Osteocyte (in vitro differentiated cells): Measurements from ENCODE around the gene TREML4. TPM values are rescaled to one million over a fixed set of nuclear protein-coding genes. Genes with fewer than 3 reads are reported as not detected.

Source experiments
- DNase-seq: peaks from one replicate; pipeline ENCODE4 v3.0.0; 2021; ENCODE audit warnings: mixed read lengths; ENCODE audit not compliant: unreplicated experiment; ENCODE audit errors: extremely low spot score
- H3K27ac Mint-ChIP-seq: one replicate; pipeline ENCODE4 v1.8.0; 2021; ENCODE audit warnings: mild to moderate bottlenecking, mixed read lengths; ENCODE audit not compliant: unreplicated experiment
- H3K27me3 Mint-ChIP-seq: one replicate; pipeline ENCODE4 v1.8.0; 2021; ENCODE audit warnings: mixed read lengths; ENCODE audit not compliant: unreplicated experiment
- H3K36me3 Mint-ChIP-seq: one replicate; pipeline ENCODE4 v1.8.0; 2021; ENCODE audit warnings: mixed read lengths; ENCODE audit not compliant: unreplicated experiment
- H3K4me1 Mint-ChIP-seq: one replicate; pipeline ENCODE4 v1.8.0; 2021; ENCODE audit warnings: mixed read lengths; ENCODE audit not compliant: unreplicated experiment
- H3K4me3 Mint-ChIP-seq: one replicate; pipeline ENCODE4 v1.8.0; 2021; ENCODE audit warnings: mild to moderate bottlenecking, moderate library complexity, mixed read lengths; ENCODE audit not compliant: unreplicated experiment
- H3K9me3 Mint-ChIP-seq: one replicate; pipeline ENCODE4 v1.8.0; 2021; ENCODE audit warnings: mixed read lengths; ENCODE audit not compliant: unreplicated experiment
- CTCF ChIP-seq: fragments of 200-600 bp; sonication (generic); IDR thresholded peaks from 2 replicates; pipeline ENCODE4 v1.5.0; 2021; ENCODE audit warnings: antibody characterized with exemption, mild to moderate bottlenecking, moderate library complexity
- total RNA-seq: library from RNA; stranded (reverse); gene quantifications from 2 replicates; pipeline ENCODE4 v1.2.1, GENCODE V29; 2021

Gene TREML4
- total RNA-seq, 1 donor from 2014 or later = not detected

GRCh38 chr6:41228616-41229015 is 467 bp downstream of the TREML4 start:
- TF ChIP-seq CTCF = no peak
- Mint-ChIP-seq H3K36me3 (no peaks in the 10 kb centered on the region), H3K4me1 (no peaks in the 10 kb centered on the region), H3K27ac (no peak overlapping the region), H3K9me3 (no peaks in the 10 kb centered on the region), H3K27me3 (peaks cover 52% of the 10 kb centered on the region), H3K4me3 (no peak overlapping the region)
- DNase-seq = peak; percentile 65

- Mint-ChIP-seq H3K27ac (no peak overlapping the region), H3K9me3 (no peaks in the 10 kb centered on the region), H3K4me3 (no peak overlapping the region), H3K4me1 (no peaks in the 10 kb centered on the region), H3K27me3 (peaks cover 49% of the 10 kb centered on the region), H3K36me3 (no peaks in the 10 kb centered on the region)
- TF ChIP-seq CTCF = no peak
- DNase-seq = peak; percentile 63
Measured at GRCh38 chr6:41229721-41230120, 1.6 kb downstream of the TREML4 start.

GRCh38 chr6:41231246-41231645 is 3.1 kb downstream of the TREML4 start:
- Mint-ChIP-seq H3K27me3 (peaks cover 53% of the 10 kb centered on the region), H3K4me1 (no peaks in the 10 kb centered on the region), H3K4me3 (no peak overlapping the region), H3K36me3 (no peaks in the 10 kb centered on the region), H3K9me3 (no peaks in the 10 kb centered on the region), H3K27ac (no peak overlapping the region)
- no peak for DNase-seq
- TF ChIP-seq CTCF = no peak

- Mint-ChIP-seq H3K9me3 (no peaks in the 10 kb centered on the region), H3K27me3 (peaks cover 51% of the 10 kb centered on the region), H3K27ac (no peak overlapping the region), H3K4me3 (no peak overlapping the region), H3K4me1 (no peaks in the 10 kb centered on the region), H3K36me3 (no peaks in the 10 kb centered on the region)
- TF ChIP-seq CTCF = no peak
- DNase-seq = no peak
Measured at GRCh38 chr6:41232667-41233066, 4.5 kb downstream of the TREML4 start.

GRCh38 chr6:41236276-41236675 is 8.1 kb downstream of the TREML4 start:
- no peaks in the 10 kb centered on the region for H3K36me3 Mint-ChIP-seq
- DNase-seq = peak; percentile 68
- no peak for TF ChIP-seq CTCF
- H3K4me1 Mint-ChIP-seq = peaks cover 5% of the 10 kb centered on the region
- no peaks in the 10 kb centered on the region for H3K9me3 Mint-ChIP-seq
- no peak overlapping the region for H3K4me3 Mint-ChIP-seq
- peaks cover 77% of the 10 kb centered on the region for H3K27me3 Mint-ChIP-seq
- no peak overlapping the region for H3K27ac Mint-ChIP-seq
